ENCODE data around the gene PTPN5.

Gene PTPN5

DNA sequence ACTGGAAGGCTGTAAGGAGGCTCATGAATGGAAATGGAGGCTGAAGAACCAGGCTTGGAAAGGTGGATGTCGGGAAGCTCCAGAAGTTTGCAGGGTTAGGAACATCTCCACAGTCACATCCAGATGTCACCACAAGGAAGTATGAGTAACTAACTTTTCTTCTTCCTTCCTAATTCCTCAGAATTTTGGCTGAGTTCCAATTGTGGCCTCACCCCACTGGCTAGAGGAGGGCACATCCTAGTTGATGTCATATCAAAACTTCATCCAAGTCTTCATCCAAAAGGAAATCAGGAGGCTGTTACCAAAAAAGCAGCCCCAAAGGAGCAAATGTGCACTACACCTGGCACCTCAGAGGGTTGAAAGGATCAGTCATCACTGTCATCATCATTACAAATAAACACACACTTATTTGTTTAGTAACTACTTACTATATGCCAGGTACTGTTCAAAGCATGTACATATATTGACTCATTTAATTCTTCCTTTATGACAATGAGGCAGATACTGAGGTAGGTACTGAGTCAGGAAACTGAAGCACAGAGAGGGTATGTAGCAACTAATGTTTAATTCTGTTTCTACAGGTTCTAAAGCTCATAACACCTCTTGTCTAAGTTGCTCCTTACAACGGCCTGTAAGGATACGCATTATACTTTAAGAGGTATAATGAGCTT is 7.3 kb upstream of the PTPN5 start:
- no peak overlapping the region for H3K4me3 ChIP-seq
- TF ChIP-seq, protein P1, sequence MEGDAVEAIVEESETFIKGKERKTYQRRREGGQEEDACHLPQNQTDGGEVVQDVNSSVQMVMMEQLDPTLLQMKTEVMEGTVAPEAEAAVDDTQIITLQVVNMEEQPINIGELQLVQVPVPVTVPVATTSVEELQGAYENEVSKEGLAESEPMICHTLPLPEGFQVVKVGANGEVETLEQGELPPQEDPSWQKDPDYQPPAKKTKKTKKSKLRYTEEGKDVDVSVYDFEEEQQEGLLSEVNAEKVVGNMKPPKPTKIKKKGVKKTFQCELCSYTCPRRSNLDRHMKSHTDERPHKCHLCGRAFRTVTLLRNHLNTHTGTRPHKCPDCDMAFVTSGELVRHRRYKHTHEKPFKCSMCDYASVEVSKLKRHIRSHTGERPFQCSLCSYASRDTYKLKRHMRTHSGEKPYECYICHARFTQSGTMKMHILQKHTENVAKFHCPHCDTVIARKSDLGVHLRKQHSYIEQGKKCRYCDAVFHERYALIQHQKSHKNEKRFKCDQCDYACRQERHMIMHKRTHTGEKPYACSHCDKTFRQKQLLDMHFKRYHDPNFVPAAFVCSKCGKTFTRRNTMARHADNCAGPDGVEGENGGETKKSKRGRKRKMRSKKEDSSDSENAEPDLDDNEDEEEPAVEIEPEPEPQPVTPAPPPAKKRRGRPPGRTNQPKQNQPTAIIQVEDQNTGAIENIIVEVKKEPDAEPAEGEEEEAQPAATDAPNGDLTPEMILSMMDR (IDR thresholded peaks at IDR 0.05) = no peak
- DNase-seq (ENCODE audit: low spot score) = no peak
- H3K27ac ChIP-seq = no peak overlapping the region

DNA sequence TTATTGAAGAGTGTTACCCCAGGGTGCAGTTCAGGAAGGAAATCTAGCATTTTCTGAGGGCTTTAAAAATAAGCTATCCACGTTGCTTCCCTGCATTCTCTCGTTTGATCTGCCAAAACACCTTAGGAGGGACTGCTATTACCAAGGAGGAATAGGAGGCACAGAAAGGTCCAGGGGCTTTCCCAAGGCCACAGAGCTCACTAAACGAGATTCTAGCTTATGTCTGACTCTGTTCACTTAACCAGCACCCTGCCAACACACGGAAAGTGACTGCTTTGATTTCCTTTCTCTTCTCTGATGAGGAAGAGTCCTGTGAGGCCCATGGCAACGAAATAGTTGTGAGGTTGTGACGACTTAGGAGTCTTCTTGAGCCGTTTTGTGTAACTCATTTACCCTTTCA is 3.4 kb upstream of the PTPN5 start:
- TF ChIP-seq, protein P1 (IDR thresholded peaks at IDR 0.05) = no peak
- no peak overlapping the region for H3K4me3 ChIP-seq
- DNase-seq (ENCODE audit: low spot score) = no peak
- no peak overlapping the region for H3K27ac ChIP-seq

DNA sequence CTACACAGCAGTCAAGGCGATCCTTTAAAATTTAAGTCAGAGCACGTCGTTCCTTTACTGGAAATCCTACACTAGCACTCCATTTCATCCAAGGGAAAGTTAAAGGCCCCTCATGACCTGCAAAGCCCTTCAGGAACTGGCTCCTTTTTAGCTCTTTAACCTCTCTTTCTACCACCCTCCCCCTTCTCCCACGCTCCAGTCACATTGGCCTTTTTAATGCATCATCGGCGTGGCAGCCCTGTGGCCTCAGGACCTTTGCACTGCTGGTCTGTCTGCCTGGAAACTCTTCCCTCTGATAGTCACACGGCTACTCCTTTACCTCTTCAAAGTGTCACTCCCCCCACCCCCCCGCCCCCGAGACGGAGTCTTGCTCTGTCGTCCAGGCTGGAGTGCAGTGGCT is 1.2 kb upstream of the PTPN5 start:
- H3K4me3 ChIP-seq = no peak overlapping the region

DNA sequence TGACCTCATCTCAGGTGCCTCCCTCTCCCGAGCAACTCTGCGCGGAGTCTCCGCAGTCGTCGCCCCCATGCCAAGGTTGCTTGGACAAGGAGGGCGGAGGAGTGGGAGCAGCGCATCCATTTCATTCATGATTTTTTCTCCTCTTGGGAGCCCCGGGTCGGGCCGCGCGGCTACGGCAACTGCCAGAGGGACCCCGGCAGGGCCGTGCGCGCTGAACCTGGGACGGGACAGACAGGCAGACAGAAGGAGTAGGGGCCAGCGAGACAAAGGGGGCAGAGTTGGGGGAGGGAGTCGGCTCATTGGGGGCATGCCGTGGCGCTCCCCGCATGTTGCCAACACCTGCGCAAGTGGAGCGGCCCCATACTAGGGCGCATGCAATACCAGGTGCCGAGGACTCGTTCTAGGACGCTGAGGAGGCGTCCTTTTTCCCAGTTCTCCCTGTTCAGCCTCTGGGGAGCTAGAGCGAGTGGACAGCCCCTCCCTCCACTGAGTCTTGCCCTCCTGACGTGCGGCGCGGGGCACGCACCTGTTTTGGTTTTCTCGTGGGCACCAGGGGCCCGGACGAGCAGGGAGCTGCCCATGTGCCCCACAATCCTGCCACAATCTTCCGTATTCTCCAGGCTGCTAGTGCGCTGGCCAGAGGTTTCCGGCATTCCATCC is 501 bp upstream of the PTPN5 start:
- Histone ChIP-seq H3K4me3 (peak overlapping the region; percentile 64), H3K27ac (no peak overlapping the region)
- TF ChIP-seq, protein P1 (IDR thresholded peaks at IDR 0.05) = no peak
- DNase-seq (ENCODE audit: low spot score) = no peak

More for the DNA sequence above, 1.2 kb upstream of the PTPN5 start:
- H3K27ac ChIP-seq = no peak overlapping the region
- DNase-seq (ENCODE audit: low spot score) = no peak
- TF ChIP-seq, protein P1 (IDR thresholded peaks at IDR 0.05) = no peak

DNA sequence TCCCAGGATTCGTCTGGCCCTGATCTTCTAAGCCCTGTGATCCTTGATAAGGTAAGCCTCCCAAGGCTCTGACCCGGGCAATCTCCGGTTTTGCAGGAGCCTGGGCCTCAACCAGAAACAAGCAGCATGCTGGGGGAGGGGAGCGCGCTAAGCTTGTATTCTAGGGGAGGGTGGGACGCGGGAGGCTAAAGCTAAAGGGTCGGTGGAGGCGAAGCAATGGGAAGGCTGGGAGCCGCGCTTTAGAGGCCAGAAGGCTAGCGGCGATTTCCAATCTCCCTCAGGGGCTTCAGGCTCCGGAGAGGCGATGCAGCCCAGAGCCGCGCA is 753 bp downstream of the PTPN5 start:
- TF ChIP-seq, protein P1 (IDR thresholded peaks at IDR 0.05) = no peak
- DNase-seq (ENCODE audit: low spot score) = no peak
- peak overlapping the region; percentile 64 for H3K4me3 ChIP-seq
- no peak overlapping the region for H3K27ac ChIP-seq

DNA sequence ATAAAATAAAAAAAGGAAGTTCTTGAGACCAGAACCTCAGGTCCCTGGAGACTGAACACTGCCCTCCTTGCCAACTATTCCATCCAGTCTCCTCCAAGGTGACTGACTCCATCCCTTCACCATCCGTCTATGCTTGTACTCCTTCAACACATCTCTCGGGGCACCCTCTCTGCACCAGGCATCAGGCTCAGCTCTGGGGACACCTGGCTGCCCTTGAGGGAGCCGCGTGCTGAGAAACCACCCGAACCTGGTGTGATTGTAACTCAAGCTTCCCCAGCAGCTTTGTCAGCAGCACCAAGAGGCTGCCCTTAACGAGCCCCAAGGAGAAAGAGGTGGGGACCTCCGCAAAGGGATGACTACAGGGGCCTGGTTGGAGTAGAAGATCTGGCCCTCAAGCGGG is 1.7 kb downstream of the PTPN5 start:
- peak; percentile 50 for DNase-seq (ENCODE audit: low spot score)
- Histone ChIP-seq H3K27ac (no peak overlapping the region), H3K4me3 (no peak overlapping the region)
- TF ChIP-seq, protein P1 (IDR thresholded peaks at IDR 0.05) = no peak

DNA sequence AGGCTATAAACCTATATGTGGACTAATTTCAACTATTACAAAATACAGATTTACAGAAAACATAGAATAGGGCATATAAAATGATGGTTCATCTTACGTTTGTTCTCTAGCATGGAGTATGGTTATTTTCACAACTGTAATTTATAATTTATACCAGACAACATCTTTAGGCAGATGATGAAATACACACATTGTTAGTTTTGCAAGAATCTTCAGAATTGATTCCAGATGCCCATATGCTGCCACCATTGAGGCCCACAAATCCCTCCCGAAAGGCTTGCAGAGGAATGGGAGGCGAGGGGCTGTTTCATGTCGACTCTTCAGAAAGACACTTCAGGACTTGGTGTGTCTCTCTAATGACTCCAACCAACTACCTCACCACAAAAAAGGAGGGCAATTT is 6.2 kb downstream of the PTPN5 start:
- DNase-seq (ENCODE audit: low spot score) = no peak
- no peak overlapping the region for H3K27ac ChIP-seq
- H3K4me3 ChIP-seq = no peak overlapping the region
- TF ChIP-seq, protein P1 (IDR thresholded peaks at IDR 0.05) = no peak
